NCI-H82 treated with DMSO at 0.1 percent for 48 hours (cell line): ENCODE measurements around the gene MICOS13.

ENCODE experiments used
- DNase-seq: peaks from one replicate; lab custom pipeline; 2025; ENCODE audit not compliant: unreplicated experiment; lab: John Stamatoyannopoulos, UW

MICOS13 gene

DNA sequence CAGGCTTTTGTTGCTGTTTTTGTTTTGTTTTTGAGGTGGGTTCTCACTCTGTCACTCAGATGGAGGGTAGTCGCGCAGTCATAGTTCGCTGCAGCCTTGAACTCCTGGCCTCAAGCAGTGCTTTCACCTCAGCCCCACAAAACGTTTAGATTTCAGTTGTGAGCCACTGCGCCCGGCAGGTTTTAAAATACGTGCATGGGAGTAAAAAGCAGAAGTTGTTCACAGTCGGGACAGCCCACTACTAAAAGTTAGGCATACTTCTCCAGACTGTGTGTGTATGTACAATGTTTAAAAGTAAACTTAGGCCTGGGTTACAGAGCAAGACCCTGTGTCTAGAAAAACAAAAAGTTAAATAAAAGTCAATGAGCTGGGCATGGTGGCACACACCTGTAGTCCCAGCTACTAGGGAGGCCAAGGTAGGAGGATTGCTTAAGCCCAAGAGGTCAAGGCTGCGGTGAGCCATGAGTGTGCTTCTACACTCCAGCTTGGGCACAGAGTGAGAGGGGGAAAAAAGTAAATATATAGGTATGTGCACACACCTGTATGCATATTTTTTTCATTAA lies 51.3 kb downstream of the MICOS13 start:
- DNase-seq: no peak

DNA sequence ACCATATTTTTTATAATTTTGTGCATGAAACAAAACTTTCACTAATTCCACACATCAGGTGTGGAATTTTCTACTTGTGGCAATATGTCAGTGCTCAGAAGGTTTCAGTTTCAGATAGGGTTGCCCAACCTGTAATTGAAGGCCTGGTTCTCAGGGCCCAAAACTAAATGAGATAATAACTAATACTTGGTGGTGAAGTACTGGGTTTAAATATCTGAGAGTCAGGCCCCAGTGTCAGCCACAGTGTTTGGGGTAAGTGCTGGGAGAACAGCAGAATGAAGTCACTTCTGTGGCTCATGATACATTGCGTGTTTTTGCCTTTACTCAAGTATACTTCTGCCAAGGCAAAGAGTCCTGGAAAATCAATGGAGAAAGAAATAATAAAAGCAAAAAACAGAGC lies 51.9 kb downstream of the MICOS13 start:
- no peak for DNase-seq
